Duodenal mucosa (tissue), 2 donors: ENCODE measurements around the gene CHAF1A.

Source experiments
- H3K27ac ChIP-seq: one replicate; pipeline ENCODE4 v1.7.0; 2013; ENCODE audit warnings: low read depth, low read length
- H3K27me3 ChIP-seq, 2 donors: one replicate each; pipeline ENCODE4 v1.7.0; 2013; ENCODE audit warnings: low read length in 2 of 2, control low read depth in 1 of 2; ENCODE audit not compliant: insufficient read depth in 2 of 2, control insufficient read depth in 1 of 2
- H3K36me3 ChIP-seq, 2 donors: one replicate each; pipeline ENCODE4 v1.7.0; 2013; ENCODE audit warnings: low read length in 2 of 2, control low read depth in 1 of 2; ENCODE audit not compliant: insufficient read depth in 2 of 2, control insufficient read depth in 1 of 2
- H3K4me1 ChIP-seq, 2 donors: one replicate each; pipeline ENCODE4 v1.7.0; 2013; ENCODE audit warnings: low read length in 2 of 2, control low read depth in 1 of 2; ENCODE audit not compliant: insufficient read depth in 2 of 2, control insufficient read depth in 1 of 2
- H3K4me3 ChIP-seq, 2 donors: one replicate each; pipeline ENCODE4 v1.7.0; 2013; ENCODE audit warnings: low read length in 2 of 2, low read depth in 1 of 2
- H3K9ac ChIP-seq, 2 donors: one replicate each; pipeline ENCODE4 v1.7.0; 2013; ENCODE audit warnings: low read length in 2 of 2, low read depth in 1 of 2
- H3K9me3 ChIP-seq, 2 donors: one replicate each; pipeline ENCODE4 v1.7.0; 2013; ENCODE audit warnings: low read length in 2 of 2, control low read depth in 1 of 2; ENCODE audit not compliant: control insufficient read depth in 1 of 2

CHAF1A gene

GRCh38 chr19:4360081-4360569 lies 42.3 kb upstream of the CHAF1A start:
- H3K4me3 ChIP-seq, result no peak overlapping the region
- no peak overlapping the region for H3K27ac ChIP-seq
- H3K9ac ChIP-seq, result no peak overlapping the region
- H3K9me3 ChIP-seq, result no peaks in the 10 kb centered on the region
- no peaks in the 10 kb centered on the region for H3K27me3 ChIP-seq
- H3K4me1 ChIP-seq, result no peaks in the 10 kb centered on the region
- H3K36me3 ChIP-seq, result peaks cover 40 to 62% of the 10 kb centered on the region in 2 donors

- H3K36me3 ChIP-seq, result peaks cover 45 to 68% of the 10 kb centered on the region in 2 donors
- H3K9ac ChIP-seq, result no peak overlapping the region
- H3K9me3 ChIP-seq, result no peaks in the 10 kb centered on the region
- H3K27ac ChIP-seq, result no peak overlapping the region
- no peaks in the 10 kb centered on the region for H3K27me3 ChIP-seq
- H3K4me3 ChIP-seq, result no peak overlapping the region
- H3K4me1 ChIP-seq, result no peaks in the 10 kb centered on the region
Observed at GRCh38 chr19:4360641-4361151, 41.7 kb upstream of the CHAF1A start.

GRCh38 chr19:4361152-4362046 lies 41.0 kb upstream of the CHAF1A start:
- no peak overlapping the region for H3K27ac ChIP-seq
- no peak overlapping the region for H3K9ac ChIP-seq
- H3K4me3 ChIP-seq, result no peak overlapping the region
- H3K36me3 ChIP-seq, result peaks cover 49 to 75% of the 10 kb centered on the region in 2 donors
- no peaks in the 10 kb centered on the region for H3K4me1 ChIP-seq
- no peaks in the 10 kb centered on the region for H3K9me3 ChIP-seq
- H3K27me3 ChIP-seq, result no peaks in the 10 kb centered on the region

- no peak overlapping the region for H3K4me3 ChIP-seq
- H3K27ac ChIP-seq, result no peak overlapping the region
- H3K36me3 ChIP-seq, result peaks cover 49 to 81% of the 10 kb centered on the region in 2 donors
- no peaks in the 10 kb centered on the region for H3K27me3 ChIP-seq
- no peaks in the 10 kb centered on the region for H3K9me3 ChIP-seq
- H3K4me1 ChIP-seq, result no peaks in the 10 kb centered on the region
- H3K9ac ChIP-seq, result no peak overlapping the region
Observed at GRCh38 chr19:4362101-4362828, 40.2 kb upstream of the CHAF1A start.

- H3K4me3 ChIP-seq, result no peak overlapping the region
- peaks cover 0 to 4% of the 10 kb centered on the region in 2 donors for H3K4me1 ChIP-seq
- peaks cover 48 to 87% of the 10 kb centered on the region in 2 donors for H3K36me3 ChIP-seq
- no peaks in the 10 kb centered on the region for H3K27me3 ChIP-seq
- H3K9me3 ChIP-seq, result no peaks in the 10 kb centered on the region
- H3K9ac ChIP-seq, result no peak overlapping the region
- no peak overlapping the region for H3K27ac ChIP-seq
Observed at GRCh38 chr19:4362831-4363545, 39.5 kb upstream of the CHAF1A start.

- no peak overlapping the region for H3K27ac ChIP-seq
- no peaks in the 10 kb centered on the region for H3K9me3 ChIP-seq
Observed at GRCh38 chr19:4363571-4364304, 38.7 kb upstream of the CHAF1A start.

GRCh38 chr19:4365341-4365740 lies 37.1 kb upstream of the CHAF1A start:
- no peak overlapping the region for H3K9ac ChIP-seq
- H3K27ac ChIP-seq, result no peak overlapping the region
- H3K36me3 ChIP-seq, result peaks cover 38 to 67% of the 10 kb centered on the region in 2 donors
- H3K9me3 ChIP-seq, result no peaks in the 10 kb centered on the region
- H3K4me1 ChIP-seq, result peaks cover 21 to 26% of the 10 kb centered on the region in 2 donors
- H3K27me3 ChIP-seq, result no peaks in the 10 kb centered on the region
- H3K4me3 ChIP-seq, result no peak overlapping the region

More at GRCh38 chr19:4363571-4364304, 38.7 kb upstream of the CHAF1A start:
- no peak overlapping the region for H3K4me3 ChIP-seq
- peaks cover 46 to 83% of the 10 kb centered on the region in 2 donors for H3K36me3 ChIP-seq
- no peak overlapping the region for H3K9ac ChIP-seq
- H3K27me3 ChIP-seq, result no peaks in the 10 kb centered on the region
- peaks cover 5 to 12% of the 10 kb centered on the region in 2 donors for H3K4me1 ChIP-seq

GRCh38 chr19:4365791-4366665 lies 36.4 kb upstream of the CHAF1A start:
- H3K4me3 ChIP-seq, result no peak overlapping the region
- no peaks in the 10 kb centered on the region for H3K27me3 ChIP-seq
- no peak overlapping the region for H3K27ac ChIP-seq
- peaks cover 37 to 61% of the 10 kb centered on the region in 2 donors for H3K36me3 ChIP-seq
- H3K4me1 ChIP-seq, result peaks cover 27 to 33% of the 10 kb centered on the region in 2 donors
- no peaks in the 10 kb centered on the region for H3K9me3 ChIP-seq
- H3K9ac ChIP-seq, result no peak overlapping the region
